ENCODE measurements around the gene MIGA2. TPM values are rescaled to one million over a fixed set of nuclear protein-coding genes. Genes with fewer than 3 reads are reported as not detected.

The MIGA2 gene
- total and polyA plus RNA-seq, 10 donors = 20.2 to 47.1 (median 34.4) TPM

DNA sequence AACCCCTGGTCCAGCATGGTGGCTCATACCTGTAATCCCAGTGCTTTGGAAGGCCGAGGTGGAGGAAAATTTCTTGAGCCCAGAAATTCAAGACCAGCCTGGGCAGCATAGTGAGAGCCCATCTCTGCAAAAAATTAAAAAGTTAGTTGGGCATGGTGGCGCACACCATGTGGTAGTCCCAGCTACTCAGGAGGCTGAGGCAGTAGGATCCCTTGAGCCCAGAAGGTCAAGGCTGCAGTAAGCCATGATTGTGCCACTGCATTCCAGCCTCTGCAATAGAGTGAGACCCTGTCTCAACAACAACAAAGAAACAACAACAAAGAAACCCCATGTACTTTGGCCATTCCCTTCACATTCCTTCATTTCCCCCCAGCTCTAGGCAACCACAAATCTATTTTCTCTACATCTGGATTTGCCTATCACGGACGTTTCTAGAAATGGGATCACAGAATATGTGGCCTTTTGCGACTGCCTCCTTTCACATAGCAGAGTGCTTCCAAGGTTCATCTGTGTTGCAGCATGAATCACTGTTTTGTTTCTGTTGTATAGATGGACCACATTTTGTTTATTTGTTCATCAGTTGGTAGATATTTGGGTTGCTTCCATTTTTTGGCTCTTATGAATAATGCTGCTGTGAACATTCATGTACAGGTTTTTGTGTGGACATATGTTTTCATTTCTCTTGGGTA, 17.9 kb downstream of the MIGA2 start:
- H3K27me3 ChIP-seq (replicated peaks in 1 of 7) = no peaks in the 10 kb centered on the region
- H3K9me3 ChIP-seq = no peaks in the 10 kb centered on the region
- H3K4me1 ChIP-seq = no peaks in the 10 kb centered on the region
- DNase-seq = no peak
- no peak overlapping the region for H3K27ac ChIP-seq
- intact Hi-C loops (cut with DNase I; ENCODE audit: low total_unique reads) = no loop called here
- TF ChIP-seq, protein P1, sequence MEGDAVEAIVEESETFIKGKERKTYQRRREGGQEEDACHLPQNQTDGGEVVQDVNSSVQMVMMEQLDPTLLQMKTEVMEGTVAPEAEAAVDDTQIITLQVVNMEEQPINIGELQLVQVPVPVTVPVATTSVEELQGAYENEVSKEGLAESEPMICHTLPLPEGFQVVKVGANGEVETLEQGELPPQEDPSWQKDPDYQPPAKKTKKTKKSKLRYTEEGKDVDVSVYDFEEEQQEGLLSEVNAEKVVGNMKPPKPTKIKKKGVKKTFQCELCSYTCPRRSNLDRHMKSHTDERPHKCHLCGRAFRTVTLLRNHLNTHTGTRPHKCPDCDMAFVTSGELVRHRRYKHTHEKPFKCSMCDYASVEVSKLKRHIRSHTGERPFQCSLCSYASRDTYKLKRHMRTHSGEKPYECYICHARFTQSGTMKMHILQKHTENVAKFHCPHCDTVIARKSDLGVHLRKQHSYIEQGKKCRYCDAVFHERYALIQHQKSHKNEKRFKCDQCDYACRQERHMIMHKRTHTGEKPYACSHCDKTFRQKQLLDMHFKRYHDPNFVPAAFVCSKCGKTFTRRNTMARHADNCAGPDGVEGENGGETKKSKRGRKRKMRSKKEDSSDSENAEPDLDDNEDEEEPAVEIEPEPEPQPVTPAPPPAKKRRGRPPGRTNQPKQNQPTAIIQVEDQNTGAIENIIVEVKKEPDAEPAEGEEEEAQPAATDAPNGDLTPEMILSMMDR (IDR thresholded peaks at IDR 0.05 in 8 of 11, conservative IDR thresholded peaks at IDR 0.05 in 3 of 11) = no peak
- no peak for TF ChIP-seq POLR2A (IDR thresholded peaks at IDR 0.05)
- no peak for TF ChIP-seq POLR2AphosphoS5 (IDR thresholded peaks at IDR 0.05)
- H3K36me3 ChIP-seq = peaks cover 2 to 94% (median 62%) of the 10 kb centered on the region in 6 donors
- H3K4me3 ChIP-seq = no peak overlapping the region
- 80 to 96% (median 93%) methylated on average over 5 of the region's 5 CpGs for WGBS, 5 donors

DNA sequence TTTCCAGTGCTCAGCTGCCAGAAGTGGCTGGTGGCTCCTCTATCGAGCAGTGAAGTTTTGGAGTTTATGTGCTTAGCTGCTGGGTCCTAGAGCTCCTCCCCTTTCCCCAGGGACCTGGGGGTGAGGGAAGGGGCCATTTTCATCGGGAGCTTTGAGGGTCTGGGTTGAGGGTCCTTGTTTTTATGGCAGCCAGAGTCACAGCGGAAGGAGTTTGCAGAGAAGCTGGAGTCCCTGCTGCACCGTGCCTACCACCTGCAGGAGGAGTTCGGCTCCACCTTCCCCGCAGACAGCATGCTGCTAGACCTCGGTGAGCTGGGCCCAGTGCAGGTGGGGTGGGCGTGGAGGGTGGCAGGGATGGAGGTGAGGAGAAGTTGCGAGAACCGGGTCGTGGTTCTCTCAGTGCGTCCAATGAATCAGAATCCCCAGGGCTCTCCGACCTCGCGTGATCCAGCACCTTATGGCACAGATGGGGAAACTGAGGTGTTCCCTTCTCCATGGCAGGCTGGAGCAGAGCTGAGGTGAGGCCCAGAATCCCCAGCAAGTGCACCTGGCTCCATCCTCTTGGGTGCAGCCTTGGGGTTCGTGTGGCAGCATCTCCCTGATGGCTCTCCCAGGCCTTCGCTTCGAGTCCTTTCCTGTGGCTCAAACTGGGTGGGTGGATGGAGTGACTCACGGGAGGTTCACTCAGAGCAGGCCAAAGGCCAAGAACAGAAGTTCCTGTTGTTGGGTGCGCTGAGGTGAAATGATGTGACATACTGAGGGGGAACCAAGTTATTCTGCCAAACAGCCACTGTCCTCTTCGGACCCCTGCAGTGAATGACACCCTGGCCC, 22.8 kb downstream of the MIGA2 start:
- intact Hi-C loops (cut with DNase I; ENCODE audit: low total_unique reads) = no loop called here
- Histone ChIP-seq H3K4me1 (no peaks in the 10 kb centered on the region), H3K4me3 (no peak overlapping the region), H3K36me3 (peaks cover 0 to 94% (median 65%) of the 10 kb centered on the region in 6 donors), H3K9me3 (no peaks in the 10 kb centered on the region), H3K27me3 (replicated peaks in 1 of 7) (no peaks in the 10 kb centered on the region), H3K27ac (no peak overlapping the region)
- DNase-seq = no peak
- WGBS, 5 donors = 83 to 94% (median 89%) methylated on average over 21 of the region's 21 CpGs
- TF ChIP-seq, protein P1 (IDR thresholded peaks at IDR 0.05 in 8 of 11, conservative IDR thresholded peaks at IDR 0.05 in 3 of 11) = no peak

DNA sequence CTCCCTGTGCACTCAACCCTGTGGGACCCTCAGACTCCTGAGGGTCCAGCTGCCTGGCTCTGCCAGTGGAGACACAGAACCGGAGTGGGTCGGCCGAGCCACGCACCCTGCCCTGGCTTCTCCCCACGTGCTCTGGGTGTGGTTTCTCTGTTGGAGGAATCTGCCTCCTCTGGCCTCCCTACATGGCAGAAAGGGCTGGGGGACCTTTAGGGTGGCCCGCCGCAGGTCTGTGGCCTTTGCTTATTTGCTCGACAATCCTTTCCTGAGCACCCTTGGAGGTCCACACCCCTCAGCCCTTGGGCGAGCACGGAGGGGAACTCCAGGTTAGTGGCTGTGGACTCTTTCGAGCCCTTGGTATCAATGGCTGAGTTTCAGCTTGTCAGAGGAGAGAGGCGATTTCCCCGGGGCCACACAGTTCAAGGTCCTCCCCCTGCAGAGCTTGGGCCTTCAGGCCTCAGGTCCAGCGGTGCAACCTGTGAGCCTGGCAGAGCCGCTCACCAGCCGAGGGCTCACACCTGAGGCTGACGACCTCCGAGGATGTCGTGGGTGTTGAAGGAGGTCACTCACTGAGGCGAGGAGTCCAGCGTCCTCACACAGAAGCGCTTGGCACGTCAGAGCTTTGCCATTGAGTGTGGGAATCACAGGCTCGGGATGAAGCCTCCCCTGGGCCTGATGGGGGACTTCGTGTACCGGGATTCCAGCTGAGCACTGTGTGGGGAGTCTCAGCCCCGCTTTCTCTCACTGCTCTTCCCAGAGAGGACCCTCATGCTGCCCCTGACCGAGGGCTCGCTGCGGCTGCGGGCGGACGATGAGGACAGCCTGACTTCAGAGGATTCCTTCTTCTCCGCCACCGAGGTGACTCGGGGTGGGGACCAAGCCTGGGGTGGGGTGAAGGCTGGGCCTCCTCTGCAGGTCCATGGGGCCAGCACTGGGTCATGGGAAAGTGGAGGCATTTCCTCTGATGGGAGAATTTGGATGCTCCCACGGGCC, 23.7 kb downstream of the MIGA2 start:
- TF ChIP-seq, protein P1 (IDR thresholded peaks at IDR 0.05 in 8 of 11, conservative IDR thresholded peaks at IDR 0.05 in 3 of 11) = no peak
- TF ChIP-seq POLR2A (IDR thresholded peaks at IDR 0.05) = no peak
- no peak for TF ChIP-seq POLR2AphosphoS5 (IDR thresholded peaks at IDR 0.05)
- H3K27me3 ChIP-seq (replicated peaks in 1 of 7) = no peaks in the 10 kb centered on the region
- DNase-seq = no peak
- WGBS, 5 donors = 94 to 97% (median 96%) methylated on average over 24 to 37 of the region's 37 CpGs
- H3K27ac ChIP-seq = no peak overlapping the region
- peaks cover 0 to 94% (median 67%) of the 10 kb centered on the region in 6 donors for H3K36me3 ChIP-seq
- no peaks in the 10 kb centered on the region for H3K4me1 ChIP-seq
- no peak overlapping the region for H3K4me3 ChIP-seq
- no peaks in the 10 kb centered on the region for H3K9me3 ChIP-seq
- intact Hi-C loops (cut with DNase I; ENCODE audit: low total_unique reads) = no loop called here

Data from spleen (tissue), 11 donors.